ENCODE results near the gene TINAGL1. TPM values are rescaled to one million over a fixed set of nuclear protein-coding genes. Genes with fewer than 3 reads are reported as not detected.
A peak's percentile ranks its signal among the peaks of the same experiment; 100 is the strongest.

Gene TINAGL1
- total and polyA plus RNA-seq, 4 donors, result 64.1 to 90.9 (median 84.2) TPM

GRCh38 chr1:31532173-31532572 lies 44.1 kb upstream of the TINAGL1 start:
- H3K4me1 ChIP-seq (ENCODE audit: control insufficient read depth in 5 of 5, insufficient read depth in 5 of 5, low read length in 5 of 5), result peaks cover 0 to 10% (median 4%) of the 10 kb centered on the region in 5 donors
- H3K27me3 ChIP-seq (ENCODE audit: control insufficient read depth in 3 of 3, insufficient read depth in 3 of 3, low read length in 2 of 3), result no peaks in the 10 kb centered on the region
- no peak overlapping the region for H3K9ac ChIP-seq (ENCODE audit: insufficient read depth in 1 of 2, low read length in 2 of 2)

DNA sequence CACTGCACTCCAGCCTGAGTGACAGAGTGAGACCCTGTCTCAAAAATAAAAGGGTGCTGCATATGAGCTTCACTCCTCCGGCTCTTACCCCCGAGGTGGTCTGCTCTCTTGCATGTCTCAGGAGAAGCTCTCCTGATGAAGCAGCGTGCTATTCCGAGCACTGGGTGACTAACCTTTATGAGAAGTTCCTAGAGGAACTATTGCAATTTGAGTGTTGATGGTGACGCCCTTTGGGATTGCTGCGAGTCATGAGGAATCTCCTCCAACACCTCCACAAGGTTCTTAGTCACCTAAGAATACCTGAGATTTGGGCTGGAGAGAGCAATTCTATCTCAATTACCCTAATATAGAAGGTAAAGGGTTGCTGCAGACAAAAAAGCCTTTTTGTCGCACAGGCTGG lies 40.8 kb upstream of the TINAGL1 start:
- Histone ChIP-seq H3K27me3 (ENCODE audit: control insufficient read depth in 3 of 3, insufficient read depth in 3 of 3, low read length in 2 of 3) (no peaks in the 10 kb centered on the region), H3K9ac (ENCODE audit: insufficient read depth in 1 of 2, low read length in 2 of 2) (no peak overlapping the region), H3K4me1 (ENCODE audit: control insufficient read depth in 5 of 5, insufficient read depth in 5 of 5, low read length in 5 of 5) (peaks cover 0 to 10% (median 4%) of the 10 kb centered on the region in 5 donors), H3K27ac (ENCODE audit: low read depth in 1 of 2, low read length in 1 of 2) (peak overlapping the region in 1 of 2 donors; percentile 59), H3K4me3 (no peak overlapping the region), H3K36me3 (ENCODE audit: control insufficient read depth in 4 of 4, insufficient read depth in 4 of 4, low read length in 4 of 4) (no peaks in the 10 kb centered on the region), H3K9me3 (ENCODE audit: control insufficient read depth in 4 of 4, insufficient read depth in 3 of 4, low read length in 3 of 4) (no peaks in the 10 kb centered on the region)
- DNase-seq, result no peak
- no peak for ATAC-seq (ENCODE audit: insufficient read depth, low FRiP score)
- TF ChIP-seq CTCF (IDR thresholded peaks at IDR 0.05; ENCODE audit: control extremely low read depth, extremely low read depth), result no peak
- WGBS, 2 donors, result 79 to 86% methylated on average over 7 of the region's 7 CpGs

More at GRCh38 chr1:31532173-31532572, 44.1 kb upstream of the TINAGL1 start:
- 69 to 84% methylated on average over 1 of the region's 1 CpG for WGBS, 2 donors
- no peak overlapping the region for H3K27ac ChIP-seq (ENCODE audit: low read depth in 1 of 2, low read length in 1 of 2)
- H3K36me3 ChIP-seq (ENCODE audit: control insufficient read depth in 4 of 4, insufficient read depth in 4 of 4, low read length in 4 of 4), result no peaks in the 10 kb centered on the region
- no peak for ATAC-seq (ENCODE audit: insufficient read depth, low FRiP score)
- TF ChIP-seq CTCF (IDR thresholded peaks at IDR 0.05; ENCODE audit: control extremely low read depth, extremely low read depth), result no peak
- no peak overlapping the region for H3K4me3 ChIP-seq
- no peaks in the 10 kb centered on the region for H3K9me3 ChIP-seq (ENCODE audit: control insufficient read depth in 4 of 4, insufficient read depth in 3 of 4, low read length in 3 of 4)
- no peak for DNase-seq

DNA sequence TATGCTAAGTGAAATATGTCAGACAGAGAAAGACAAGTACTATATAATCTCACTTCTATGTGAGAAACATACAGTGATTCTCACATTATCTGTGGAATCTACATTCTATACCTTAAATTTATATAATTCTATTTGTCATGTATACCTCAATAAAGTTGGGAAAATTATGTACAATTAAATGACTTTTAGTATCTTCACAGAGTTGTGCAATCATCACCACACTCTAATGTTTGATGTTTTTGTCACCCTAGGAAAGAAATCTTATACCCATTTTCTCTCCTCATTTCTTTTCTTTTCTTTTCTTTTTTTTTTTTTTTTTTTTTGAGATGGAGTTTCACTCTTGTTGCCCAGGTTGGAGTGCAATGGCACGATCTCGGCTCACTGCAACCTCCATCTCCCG lies 37.0 kb upstream of the TINAGL1 start:
- ATAC-seq (ENCODE audit: insufficient read depth, low FRiP score), result no peak
- Histone ChIP-seq H3K9ac (ENCODE audit: insufficient read depth in 1 of 2, low read length in 2 of 2) (no peak overlapping the region), H3K4me3 (no peak overlapping the region), H3K27ac (ENCODE audit: low read depth in 1 of 2, low read length in 1 of 2) (no peak overlapping the region), H3K9me3 (ENCODE audit: control insufficient read depth in 4 of 4, insufficient read depth in 3 of 4, low read length in 3 of 4) (peaks cover 0 to 6% (median 1%) of the 10 kb centered on the region in 4 donors), H3K36me3 (ENCODE audit: control insufficient read depth in 4 of 4, insufficient read depth in 4 of 4, low read length in 4 of 4) (no peaks in the 10 kb centered on the region), H3K27me3 (ENCODE audit: control insufficient read depth in 3 of 3, insufficient read depth in 3 of 3, low read length in 2 of 3) (no peaks in the 10 kb centered on the region), H3K4me1 (ENCODE audit: control insufficient read depth in 5 of 5, insufficient read depth in 5 of 5, low read length in 5 of 5) (no peaks in the 10 kb centered on the region)
- no peak for DNase-seq
- 91 to 95% methylated on average over 3 of the region's 3 CpGs for WGBS, 2 donors
- no peak for TF ChIP-seq CTCF (IDR thresholded peaks at IDR 0.05; ENCODE audit: control extremely low read depth, extremely low read depth)

DNA sequence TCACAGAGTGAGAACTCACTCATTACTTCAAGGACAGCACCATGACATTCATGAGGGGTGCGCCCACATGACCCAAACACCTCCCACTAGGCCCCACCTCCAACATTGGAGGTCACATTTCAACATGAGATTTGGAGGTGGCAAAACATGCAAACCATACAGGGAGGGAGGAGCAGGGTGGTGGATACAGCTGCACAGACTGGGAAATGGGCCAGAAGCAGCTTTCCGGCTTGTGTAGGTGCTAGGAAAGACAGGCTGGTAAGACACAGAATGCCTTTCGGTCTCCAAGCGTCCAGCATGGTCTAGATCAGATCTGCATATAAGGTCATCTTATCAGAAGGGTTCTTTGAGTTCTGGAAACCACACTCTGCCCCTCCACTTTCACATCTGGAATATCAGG lies 35.1 kb upstream of the TINAGL1 start:
- ATAC-seq (ENCODE audit: insufficient read depth, low FRiP score) (no peak), DNase-seq (no peak)
- peaks cover 0 to 6% (median 1%) of the 10 kb centered on the region in 4 donors for H3K9me3 ChIP-seq (ENCODE audit: control insufficient read depth in 4 of 4, insufficient read depth in 3 of 4, low read length in 3 of 4)

More for the DNA sequence above, 35.1 kb upstream of the TINAGL1 start:
- H3K27ac ChIP-seq (ENCODE audit: low read depth in 1 of 2, low read length in 1 of 2), result no peak overlapping the region
- no peak overlapping the region for H3K9ac ChIP-seq (ENCODE audit: insufficient read depth in 1 of 2, low read length in 2 of 2)
- 80 to 85% methylated on average over 4 of the region's 4 CpGs for WGBS, 2 donors
- H3K27me3 ChIP-seq (ENCODE audit: control insufficient read depth in 3 of 3, insufficient read depth in 3 of 3, low read length in 2 of 3), result no peaks in the 10 kb centered on the region
- TF ChIP-seq CTCF (IDR thresholded peaks at IDR 0.05; ENCODE audit: control extremely low read depth, extremely low read depth), result no peak
- no peaks in the 10 kb centered on the region for H3K36me3 ChIP-seq (ENCODE audit: control insufficient read depth in 4 of 4, insufficient read depth in 4 of 4, low read length in 4 of 4)
- H3K4me3 ChIP-seq, result no peak overlapping the region
- no peaks in the 10 kb centered on the region for H3K4me1 ChIP-seq (ENCODE audit: control insufficient read depth in 5 of 5, insufficient read depth in 5 of 5, low read length in 5 of 5)

Data from lung (tissue), 12 donors.